Measurements from ENCODE around the gene TMEM106B. TPM values are rescaled to one million over a fixed set of nuclear protein-coding genes. Genes with fewer than 3 reads are reported as not detected.

Gene TMEM106B
- total and polyA plus RNA-seq, 2 of the 4 experiments (the other 2 are of a cell fraction), result 24.7 to 59.5 TPM

- intact Hi-C loops (cut with micrococcal nuclease), result no loop called here
- Histone ChIP-seq H3K14ac (replicated peaks; ENCODE audit: low read depth, low read length) (no peak overlapping the region), H2BK20ac (ENCODE audit: low read depth, low read length) (no peak overlapping the region), H3K27me3 (ENCODE audit: control insufficient read depth, insufficient read depth, low read length) (no peaks in the 10 kb centered on the region), H4K91ac (ENCODE audit: insufficient read depth, low read depth, low read length) (no peak overlapping the region), H2BK120ac (ENCODE audit: low read depth, low read length) (no peak overlapping the region), H3K9ac (ENCODE audit: low read depth, low read length) (no peak overlapping the region), H4K5ac (ENCODE audit: low read depth, low read length) (no peak overlapping the region), H3K4ac (ENCODE audit: low read depth, low read length) (no peak overlapping the region), H3K79me1 (ENCODE audit: low read depth in 1 of 2, low read length in 2 of 2) (no peaks in the 10 kb centered on the region), H2AK9ac (replicated peaks; ENCODE audit: low read depth, low read length, poor library complexity) (no peak overlapping the region), H2BK5ac (ENCODE audit: low read depth, low read length, poor library complexity, severe bottlenecking) (no peak overlapping the region), H4K20me1 (ENCODE audit: insufficient read depth, low read length) (no peaks in the 10 kb centered on the region), H2AK5ac (ENCODE audit: low read depth, low read length) (no peak overlapping the region), H3K4me1 (ENCODE audit: control insufficient read depth, insufficient read depth, low read length) (no peaks in the 10 kb centered on the region), H3K9me1 (ENCODE audit: insufficient read depth, low read length) (no peaks in the 10 kb centered on the region), H3K4me2 (ENCODE audit: low read depth, low read length) (no peak overlapping the region), H3K56ac (ENCODE audit: extremely low read depth, insufficient read depth, low read length) (no peak overlapping the region), H3K27ac (ENCODE audit: insufficient read depth, low read length) (no peak overlapping the region), H4K8ac (ENCODE audit: low read depth in 2 of 2, low read length in 2 of 2) (no peak overlapping the region), H2AFZ (replicated peaks; ENCODE audit: low read length, poor library complexity) (no peak overlapping the region), H3K23ac (ENCODE audit: low read depth, low read length) (no peak overlapping the region), H3K4me3 (ENCODE audit: insufficient read depth, low read depth, low read length) (no peak overlapping the region), H2BK15ac (ENCODE audit: low read depth, low read length) (no peak overlapping the region), H3K9me3 (ENCODE audit: control insufficient read depth, insufficient read depth, low read length) (no peaks in the 10 kb centered on the region), H3K36me3 (ENCODE audit: control insufficient read depth, insufficient read depth, low read length) (no peaks in the 10 kb centered on the region), H3K18ac (ENCODE audit: low read depth, low read length) (no peak overlapping the region)
- POLR2A ChIA-PET (ENCODE audit: unreplicated experiment), result no interaction called here
- no peak for ATAC-seq (ENCODE audit: low read depth)
- in situ Hi-C loops (cut with MboI; ENCODE audit: low sequenced_read_pairs), result no loop called here
- no TSS peak for BruUV-seq (replicated peaks)
- no CpG with 5 or more reads among the region's 2 CpGs for WGBS, 2 experiments (ENCODE audit: extremely low coverage in 2 of 2, insufficient read length in 1 of 2)
- peak; percentile 8 for DNase-seq
- CTCF ChIA-PET, result no interaction called here
- TF ChIP-seq MXI1 (IDR thresholded peaks at IDR 0.05; ENCODE audit: borderline replicate concordance, low read depth, low read length) (no peak), MAFK (IDR thresholded peaks at IDR 0.05; ENCODE audit: low read depth, low read length) (no peak), ELK1 (IDR thresholded peaks at IDR 0.05; ENCODE audit: borderline replicate concordance, low read depth, low read length) (no peak), BHLHE40 (IDR thresholded peaks at IDR 0.05; ENCODE audit: low read depth, low read length) (no peak), RFX5 (IDR thresholded peaks at IDR 0.05; ENCODE audit: low read depth, low read length) (no peak), SMC3 (IDR thresholded peaks at IDR 0.05; ENCODE audit: low read depth, low read length) (no peak), RCOR1 (IDR thresholded peaks at IDR 0.05; ENCODE audit: insufficient replicate concordance, low read length) (no peak), FOS (IDR thresholded peaks at IDR 0.05; ENCODE audit: low read depth, low read length) (no peak), USF2 (IDR thresholded peaks at IDR 0.05; ENCODE audit: low read depth, low read length) (no peak), RAD21 (IDR thresholded peaks at IDR 0.05; ENCODE audit: low read length) (no peak), CEBPB (IDR thresholded peaks at IDR 0.05; ENCODE audit: low read depth, low read length) (no peak), MAZ (IDR thresholded peaks at IDR 0.05; ENCODE audit: borderline replicate concordance, low read depth, low read length) (no peak)
- TF ChIP-seq, protein P1, sequence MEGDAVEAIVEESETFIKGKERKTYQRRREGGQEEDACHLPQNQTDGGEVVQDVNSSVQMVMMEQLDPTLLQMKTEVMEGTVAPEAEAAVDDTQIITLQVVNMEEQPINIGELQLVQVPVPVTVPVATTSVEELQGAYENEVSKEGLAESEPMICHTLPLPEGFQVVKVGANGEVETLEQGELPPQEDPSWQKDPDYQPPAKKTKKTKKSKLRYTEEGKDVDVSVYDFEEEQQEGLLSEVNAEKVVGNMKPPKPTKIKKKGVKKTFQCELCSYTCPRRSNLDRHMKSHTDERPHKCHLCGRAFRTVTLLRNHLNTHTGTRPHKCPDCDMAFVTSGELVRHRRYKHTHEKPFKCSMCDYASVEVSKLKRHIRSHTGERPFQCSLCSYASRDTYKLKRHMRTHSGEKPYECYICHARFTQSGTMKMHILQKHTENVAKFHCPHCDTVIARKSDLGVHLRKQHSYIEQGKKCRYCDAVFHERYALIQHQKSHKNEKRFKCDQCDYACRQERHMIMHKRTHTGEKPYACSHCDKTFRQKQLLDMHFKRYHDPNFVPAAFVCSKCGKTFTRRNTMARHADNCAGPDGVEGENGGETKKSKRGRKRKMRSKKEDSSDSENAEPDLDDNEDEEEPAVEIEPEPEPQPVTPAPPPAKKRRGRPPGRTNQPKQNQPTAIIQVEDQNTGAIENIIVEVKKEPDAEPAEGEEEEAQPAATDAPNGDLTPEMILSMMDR (conservative IDR thresholded peaks at IDR 0.05; ENCODE audit: low read depth, low read length), result no peak
- dilution Hi-C loops (cut with HindIII; ENCODE audit: low sequenced_read_pairs, unreplicated experiment), result no loop called here
These were observed 45.0 kb downstream of the TMEM106B start for GRCh38 chr7:12256090-12256489.

Measured in IMR-90 (cell line).